GM20000 (cell line): ENCODE measurements around the gene ZXDC.

Experiments used
- DNase-seq: peaks from one replicate; pipeline ENCODE4 v3.0.0; 2012; ENCODE audit warnings: low spot score
- TF ChIP-seq, protein P1 (sequence below): IDR thresholded peaks from 2 replicates; pipeline ENCODE4 v1.5.1; 2012; ENCODE audit warnings: mild to moderate bottlenecking, control low read depth; ENCODE audit errors: extremely low read depth, missing control alignments

Gene ZXDC

DNA sequence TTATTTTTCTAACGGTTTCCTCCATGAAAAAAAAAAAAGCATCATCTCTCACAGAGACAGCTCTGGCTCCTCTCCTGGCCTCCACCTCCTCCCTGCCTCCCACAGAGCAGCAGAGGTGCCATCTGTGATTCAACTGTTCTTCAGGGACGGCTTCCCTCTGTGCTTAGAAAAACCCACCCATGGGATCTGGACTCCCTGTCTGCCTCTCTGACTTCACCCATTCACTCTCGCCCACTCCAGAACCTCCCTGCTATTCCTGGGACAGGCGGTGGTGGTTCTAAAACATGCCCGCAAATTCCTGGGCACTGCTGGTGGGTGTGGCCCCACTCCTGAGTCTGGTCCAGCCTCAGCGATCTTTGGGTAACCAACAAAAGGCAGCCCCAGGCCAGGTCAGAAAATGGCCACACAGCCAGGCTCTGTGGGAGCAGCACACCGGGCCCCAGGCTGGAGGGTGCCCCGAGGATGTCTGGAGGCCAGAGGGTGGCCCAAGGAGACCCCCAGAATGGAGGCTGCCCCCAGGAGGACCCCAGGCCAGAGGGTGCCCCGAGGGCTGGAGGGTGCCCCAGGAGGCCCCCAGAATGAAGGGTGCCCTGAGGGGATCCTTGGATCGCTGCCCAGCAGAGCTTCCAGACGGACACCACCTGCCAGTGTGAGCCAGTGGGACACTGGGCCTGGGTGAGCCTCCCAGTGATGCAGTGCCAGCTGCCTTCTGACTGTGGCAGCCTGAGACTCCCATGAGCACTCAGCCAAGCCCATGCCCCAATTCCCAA is 45.6 kb upstream of the ZXDC start:
- TF ChIP-seq, protein P1, sequence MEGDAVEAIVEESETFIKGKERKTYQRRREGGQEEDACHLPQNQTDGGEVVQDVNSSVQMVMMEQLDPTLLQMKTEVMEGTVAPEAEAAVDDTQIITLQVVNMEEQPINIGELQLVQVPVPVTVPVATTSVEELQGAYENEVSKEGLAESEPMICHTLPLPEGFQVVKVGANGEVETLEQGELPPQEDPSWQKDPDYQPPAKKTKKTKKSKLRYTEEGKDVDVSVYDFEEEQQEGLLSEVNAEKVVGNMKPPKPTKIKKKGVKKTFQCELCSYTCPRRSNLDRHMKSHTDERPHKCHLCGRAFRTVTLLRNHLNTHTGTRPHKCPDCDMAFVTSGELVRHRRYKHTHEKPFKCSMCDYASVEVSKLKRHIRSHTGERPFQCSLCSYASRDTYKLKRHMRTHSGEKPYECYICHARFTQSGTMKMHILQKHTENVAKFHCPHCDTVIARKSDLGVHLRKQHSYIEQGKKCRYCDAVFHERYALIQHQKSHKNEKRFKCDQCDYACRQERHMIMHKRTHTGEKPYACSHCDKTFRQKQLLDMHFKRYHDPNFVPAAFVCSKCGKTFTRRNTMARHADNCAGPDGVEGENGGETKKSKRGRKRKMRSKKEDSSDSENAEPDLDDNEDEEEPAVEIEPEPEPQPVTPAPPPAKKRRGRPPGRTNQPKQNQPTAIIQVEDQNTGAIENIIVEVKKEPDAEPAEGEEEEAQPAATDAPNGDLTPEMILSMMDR = no peak
- no peak for DNase-seq

DNA sequence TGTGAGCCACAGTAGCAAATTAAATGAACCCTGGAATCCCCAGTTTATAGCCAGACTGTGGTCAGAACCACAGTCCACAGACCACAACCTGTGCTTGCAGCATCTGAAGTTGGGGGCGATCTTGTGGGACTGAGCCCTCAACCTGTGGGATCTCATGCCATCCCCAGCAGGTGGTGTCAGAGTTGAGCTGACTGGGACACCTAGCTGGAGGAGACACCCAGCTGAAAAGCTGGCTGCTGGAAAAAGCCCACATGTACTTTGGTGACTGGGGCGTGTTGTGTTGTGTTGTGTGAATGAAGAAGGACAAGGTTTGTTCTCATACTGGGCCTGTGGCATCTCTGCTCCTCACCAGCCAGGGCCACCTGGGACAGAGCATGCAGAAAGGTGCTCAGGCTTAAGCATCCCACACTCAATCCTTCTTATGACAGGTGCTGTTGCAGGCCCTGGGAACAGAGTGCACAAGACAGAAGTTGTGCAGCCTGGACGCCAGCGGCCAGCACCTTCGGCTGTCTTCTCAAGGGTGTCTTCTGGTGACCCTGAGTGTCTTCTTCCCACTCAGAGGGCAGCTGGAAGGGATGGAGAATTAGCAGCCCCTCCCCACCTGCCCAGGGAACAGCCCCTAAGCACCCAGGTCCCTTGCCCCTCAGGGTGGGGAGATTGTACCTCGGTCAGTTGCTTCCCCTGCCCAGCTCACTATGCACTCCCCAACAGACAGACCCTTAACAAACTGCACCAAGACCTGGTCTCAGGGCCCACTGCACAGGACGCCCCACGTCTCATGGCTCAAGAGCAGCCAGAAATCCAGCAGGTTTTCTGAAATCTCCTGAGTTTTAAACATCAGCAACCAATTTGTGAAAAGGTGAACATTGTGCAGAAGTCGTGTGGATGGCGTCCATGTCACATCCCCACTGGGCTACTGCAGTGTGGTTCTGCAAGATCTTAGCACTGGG is 44.1 kb upstream of the ZXDC start:
- TF ChIP-seq, protein P1 = no peak

DNA sequence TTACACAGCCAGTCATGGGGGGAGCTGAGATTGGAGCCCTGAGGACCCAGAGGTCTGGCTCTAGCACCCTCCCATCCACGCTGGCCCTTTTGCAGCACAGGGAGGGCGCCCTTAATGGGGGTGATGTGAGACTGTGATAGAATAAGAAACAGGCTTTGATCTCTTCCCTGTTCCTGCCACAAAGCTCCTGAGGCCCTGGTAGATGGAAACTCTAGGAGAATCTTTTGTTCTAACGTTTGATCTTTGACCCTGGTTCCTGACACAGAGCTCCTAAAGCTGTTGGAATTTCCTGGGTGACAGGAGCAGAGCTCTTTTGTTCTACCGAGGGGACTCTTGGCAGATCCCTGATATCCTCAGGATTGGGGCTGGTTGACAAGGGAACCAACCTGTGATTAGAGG is 43.1 kb upstream of the ZXDC start:
- no peak for DNase-seq
- TF ChIP-seq, protein P1 = no peak

More for the DNA sequence above, 44.1 kb upstream of the ZXDC start:
- DNase-seq = no peak

DNA sequence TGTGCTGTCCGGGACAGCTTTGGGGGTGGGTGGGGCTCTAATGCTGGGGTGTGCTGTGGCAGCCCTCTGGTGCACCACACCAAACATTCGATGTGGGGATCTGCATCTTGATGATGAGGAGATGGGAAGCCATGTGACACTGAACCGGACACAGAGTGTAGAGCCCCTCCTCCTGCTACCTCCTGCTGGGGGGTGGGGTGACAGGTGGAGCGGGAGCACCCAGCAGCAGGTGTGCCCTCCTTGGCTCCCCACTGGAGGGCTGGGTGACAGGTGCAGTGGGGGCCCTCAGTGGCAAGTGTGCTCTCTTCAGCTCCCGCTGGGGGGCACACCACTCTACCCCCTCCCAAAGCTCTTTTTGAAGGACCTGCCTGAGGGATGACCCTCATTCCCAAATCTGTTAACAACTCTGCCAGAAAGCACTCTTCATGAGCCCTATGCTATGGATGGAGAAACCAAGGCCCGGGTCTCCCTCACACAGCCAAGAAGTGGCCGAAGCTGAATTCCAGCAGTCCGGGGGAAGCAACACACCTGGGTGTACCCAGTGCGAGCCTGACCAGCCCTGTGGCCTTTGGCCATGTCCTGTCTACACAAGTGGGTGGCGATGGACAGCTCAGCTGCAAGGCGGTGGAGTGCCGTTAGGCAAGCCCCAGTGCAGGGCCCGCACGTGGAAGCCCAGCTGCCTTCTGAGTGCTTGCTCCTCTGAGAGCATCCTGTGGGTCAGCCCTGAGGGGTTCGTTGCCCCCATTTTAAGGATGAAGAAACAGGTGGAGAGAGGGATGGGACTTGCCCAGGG is 42.5 kb upstream of the ZXDC start:
- no peak for DNase-seq
- TF ChIP-seq, protein P1 = no peak

DNA sequence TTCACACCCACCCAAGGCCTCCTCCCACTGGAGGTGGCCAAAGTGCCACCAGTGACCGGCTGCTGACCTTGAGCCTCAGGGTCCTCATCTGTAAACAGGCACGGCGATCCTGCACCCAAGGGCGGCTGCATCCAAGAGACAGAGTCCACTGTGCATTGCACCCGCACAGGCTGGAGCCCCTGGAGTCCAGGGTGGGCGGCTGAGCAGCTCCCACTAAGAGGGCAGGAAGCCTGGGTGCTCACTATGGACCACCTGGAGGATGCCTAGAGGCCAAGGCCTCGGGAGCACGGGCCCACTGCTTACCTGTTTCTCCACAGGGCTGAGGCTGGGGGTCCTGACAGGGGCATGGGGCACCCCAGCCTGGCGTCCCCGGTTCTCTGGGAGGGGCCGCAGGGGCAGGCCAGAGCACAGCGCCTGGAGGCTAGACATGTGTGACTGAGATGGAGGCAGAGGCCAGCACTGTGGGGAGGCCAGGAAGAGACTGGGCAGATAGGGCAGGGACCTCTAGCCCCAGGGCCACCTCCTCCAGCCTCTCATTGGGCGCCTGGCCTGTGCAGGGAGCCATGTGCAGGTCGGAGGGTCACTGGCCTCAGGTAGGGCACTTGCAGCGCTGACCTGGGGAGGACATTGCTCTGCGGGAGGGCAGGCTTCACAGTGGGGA is 41.7 kb upstream of the ZXDC start, which contains the start of gene UROC1:
UROC1 (minus strand) TSS at position 483 of the 661 bp plus-strand sequence; CDS start at position 429, 54 bp downstream.
- no peak for DNase-seq
- TF ChIP-seq, protein P1 = no peak

DNA sequence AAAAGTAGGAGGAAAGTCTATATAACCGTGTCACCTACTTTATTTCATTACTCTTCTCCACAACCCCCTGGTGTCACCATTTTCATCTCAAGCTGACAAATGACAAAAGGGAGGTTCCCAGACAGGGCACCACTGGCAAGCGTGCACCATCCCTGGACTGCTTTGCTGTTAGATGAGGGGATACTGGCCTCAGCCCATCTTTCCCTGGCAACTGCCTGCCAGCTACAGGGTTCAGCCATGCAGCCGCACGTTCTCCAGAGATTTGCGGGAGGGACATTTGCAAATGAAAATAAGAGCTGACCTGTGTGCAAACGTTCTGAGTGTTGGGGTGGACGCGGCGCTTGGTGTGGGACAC is 41.2 kb upstream of the ZXDC start:
- DNase-seq = no peak
- TF ChIP-seq, protein P1 = no peak
